ENCODE measurements around the gene ATG9B.

The ATG9B gene

DNA sequence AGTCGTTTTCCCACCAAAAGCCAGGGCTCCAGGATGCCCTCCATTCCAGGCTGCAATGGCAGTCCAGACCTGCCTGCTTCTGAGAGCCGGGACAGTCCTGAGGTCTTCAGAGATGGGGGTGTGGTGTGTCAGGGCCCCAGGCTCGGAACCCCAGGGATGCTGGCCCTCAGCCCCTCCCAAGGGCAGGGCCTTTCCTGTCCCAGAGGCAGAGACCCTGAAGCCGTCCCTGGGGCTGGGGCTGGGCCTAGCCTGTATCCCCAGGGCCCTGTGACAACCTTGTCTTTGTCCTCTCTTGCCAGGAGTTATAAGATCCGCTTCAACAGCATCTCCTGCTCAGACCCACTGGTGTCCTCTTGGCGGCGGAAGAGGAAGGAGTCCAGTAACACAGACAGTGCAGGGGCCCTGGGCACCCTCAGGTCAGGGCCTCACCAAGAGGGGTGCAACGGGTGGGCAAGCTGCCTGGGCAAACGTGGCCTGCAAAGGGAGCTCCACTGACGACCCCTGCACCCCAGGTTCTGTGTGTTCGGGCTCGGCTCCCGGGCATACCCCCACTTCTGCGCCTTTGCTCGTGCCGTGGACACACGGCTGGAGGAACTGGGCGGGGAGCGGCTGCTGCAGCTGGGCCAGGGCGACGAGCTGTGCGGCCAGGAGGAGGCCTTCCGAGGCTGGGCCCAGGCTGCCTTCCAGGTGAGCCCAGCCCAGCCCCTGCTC lies 17.5 kb downstream of the ATG9B start:
- Histone ChIP-seq H3K27ac (replicated peaks) (no peak overlapping the region), H3K4me3 (replicated peaks; ENCODE audit: insufficient read depth, low read length) (no peak overlapping the region), H3K27me3 (ENCODE audit: insufficient read depth, poor library complexity, severe bottlenecking) (no peaks in the 10 kb centered on the region)
- no peak for DNase-seq (ENCODE audit: low read depth in 1 of 2, low spot score in 1 of 2)
- TF ChIP-seq, protein P1, sequence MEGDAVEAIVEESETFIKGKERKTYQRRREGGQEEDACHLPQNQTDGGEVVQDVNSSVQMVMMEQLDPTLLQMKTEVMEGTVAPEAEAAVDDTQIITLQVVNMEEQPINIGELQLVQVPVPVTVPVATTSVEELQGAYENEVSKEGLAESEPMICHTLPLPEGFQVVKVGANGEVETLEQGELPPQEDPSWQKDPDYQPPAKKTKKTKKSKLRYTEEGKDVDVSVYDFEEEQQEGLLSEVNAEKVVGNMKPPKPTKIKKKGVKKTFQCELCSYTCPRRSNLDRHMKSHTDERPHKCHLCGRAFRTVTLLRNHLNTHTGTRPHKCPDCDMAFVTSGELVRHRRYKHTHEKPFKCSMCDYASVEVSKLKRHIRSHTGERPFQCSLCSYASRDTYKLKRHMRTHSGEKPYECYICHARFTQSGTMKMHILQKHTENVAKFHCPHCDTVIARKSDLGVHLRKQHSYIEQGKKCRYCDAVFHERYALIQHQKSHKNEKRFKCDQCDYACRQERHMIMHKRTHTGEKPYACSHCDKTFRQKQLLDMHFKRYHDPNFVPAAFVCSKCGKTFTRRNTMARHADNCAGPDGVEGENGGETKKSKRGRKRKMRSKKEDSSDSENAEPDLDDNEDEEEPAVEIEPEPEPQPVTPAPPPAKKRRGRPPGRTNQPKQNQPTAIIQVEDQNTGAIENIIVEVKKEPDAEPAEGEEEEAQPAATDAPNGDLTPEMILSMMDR (IDR thresholded peaks at IDR 0.05; ENCODE audit: insufficient read depth, low read length), result no peak
- TF ChIP-seq SPI1 (IDR thresholded peaks at IDR 0.05; ENCODE audit: borderline replicate concordance, low read depth), result no peak
- TF ChIP-seq, protein P2, sequence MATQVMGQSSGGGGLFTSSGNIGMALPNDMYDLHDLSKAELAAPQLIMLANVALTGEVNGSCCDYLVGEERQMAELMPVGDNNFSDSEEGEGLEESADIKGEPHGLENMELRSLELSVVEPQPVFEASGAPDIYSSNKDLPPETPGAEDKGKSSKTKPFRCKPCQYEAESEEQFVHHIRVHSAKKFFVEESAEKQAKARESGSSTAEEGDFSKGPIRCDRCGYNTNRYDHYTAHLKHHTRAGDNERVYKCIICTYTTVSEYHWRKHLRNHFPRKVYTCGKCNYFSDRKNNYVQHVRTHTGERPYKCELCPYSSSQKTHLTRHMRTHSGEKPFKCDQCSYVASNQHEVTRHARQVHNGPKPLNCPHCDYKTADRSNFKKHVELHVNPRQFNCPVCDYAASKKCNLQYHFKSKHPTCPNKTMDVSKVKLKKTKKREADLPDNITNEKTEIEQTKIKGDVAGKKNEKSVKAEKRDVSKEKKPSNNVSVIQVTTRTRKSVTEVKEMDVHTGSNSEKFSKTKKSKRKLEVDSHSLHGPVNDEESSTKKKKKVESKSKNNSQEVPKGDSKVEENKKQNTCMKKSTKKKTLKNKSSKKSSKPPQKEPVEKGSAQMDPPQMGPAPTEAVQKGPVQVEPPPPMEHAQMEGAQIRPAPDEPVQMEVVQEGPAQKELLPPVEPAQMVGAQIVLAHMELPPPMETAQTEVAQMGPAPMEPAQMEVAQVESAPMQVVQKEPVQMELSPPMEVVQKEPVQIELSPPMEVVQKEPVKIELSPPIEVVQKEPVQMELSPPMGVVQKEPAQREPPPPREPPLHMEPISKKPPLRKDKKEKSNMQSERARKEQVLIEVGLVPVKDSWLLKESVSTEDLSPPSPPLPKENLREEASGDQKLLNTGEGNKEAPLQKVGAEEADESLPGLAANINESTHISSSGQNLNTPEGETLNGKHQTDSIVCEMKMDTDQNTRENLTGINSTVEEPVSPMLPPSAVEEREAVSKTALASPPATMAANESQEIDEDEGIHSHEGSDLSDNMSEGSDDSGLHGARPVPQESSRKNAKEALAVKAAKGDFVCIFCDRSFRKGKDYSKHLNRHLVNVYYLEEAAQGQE (IDR thresholded peaks at IDR 0.05; ENCODE audit: insufficient replicate concordance, low read depth), result no peak
- no peak for TF ChIP-seq POLR2AphosphoS5 (IDR thresholded peaks at IDR 0.05; ENCODE audit: low read depth)

DNA sequence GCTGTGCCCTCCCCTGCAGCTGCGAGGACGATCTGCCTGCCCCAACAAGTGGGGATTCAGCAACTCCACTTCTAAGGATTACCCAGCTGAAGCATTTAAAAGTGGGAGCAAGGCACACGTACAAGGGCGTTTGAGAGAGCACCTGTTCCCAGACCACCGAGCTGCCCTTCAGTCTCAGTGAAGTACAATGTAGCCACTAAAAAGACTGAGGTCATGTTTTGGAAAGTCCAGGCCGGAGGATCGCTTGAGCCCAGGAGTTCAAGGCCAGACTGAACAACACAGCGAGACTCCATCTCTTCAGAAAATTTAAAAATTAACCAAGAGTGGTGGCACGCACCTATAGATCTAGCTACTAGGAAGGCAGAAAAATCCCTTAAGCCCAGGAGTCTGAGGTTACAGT lies 18.7 kb downstream of the ATG9B start:
- TF ChIP-seq, protein P1 (IDR thresholded peaks at IDR 0.05; ENCODE audit: insufficient read depth, low read length), result no peak
- TF ChIP-seq SPI1 (IDR thresholded peaks at IDR 0.05; ENCODE audit: borderline replicate concordance, low read depth) (no peak), GABPA (IDR thresholded peaks at IDR 0.05; ENCODE audit: low read depth) (no peak)
- Histone ChIP-seq H3K27ac (replicated peaks) (no peak overlapping the region), H3K4me3 (replicated peaks; ENCODE audit: insufficient read depth, low read length) (no peak overlapping the region), H3K27me3 (ENCODE audit: insufficient read depth, poor library complexity, severe bottlenecking) (no peaks in the 10 kb centered on the region)
- DNase-seq (ENCODE audit: low read depth in 1 of 2, low spot score in 1 of 2), result no peak

DNA sequence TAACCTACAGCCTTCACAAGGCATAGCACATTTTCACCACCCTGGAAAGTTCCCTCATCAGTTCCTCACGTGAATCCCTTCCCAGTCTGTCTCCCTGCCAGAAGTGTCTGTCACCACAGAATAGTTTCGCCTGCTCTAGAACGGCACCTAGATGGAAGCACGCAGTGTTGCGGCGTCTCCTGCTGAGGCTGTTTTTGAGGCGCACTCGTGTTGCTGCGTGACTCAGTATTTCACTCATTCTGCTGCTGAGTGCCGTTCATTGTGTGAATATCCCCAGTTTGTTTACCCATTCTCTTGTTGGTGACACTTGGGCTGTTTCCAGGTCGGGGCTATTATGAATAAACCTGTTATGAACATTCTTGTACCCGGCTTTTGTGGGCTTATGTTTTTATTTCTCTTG lies 20.7 kb downstream of the ATG9B start:
- TF ChIP-seq, protein P1 (IDR thresholded peaks at IDR 0.05; ENCODE audit: insufficient read depth, low read length), result no peak
- TF ChIP-seq GABPA (IDR thresholded peaks at IDR 0.05; ENCODE audit: low read depth) (no peak), POLR2AphosphoS5 (IDR thresholded peaks at IDR 0.05; ENCODE audit: low read depth) (no peak), SPI1 (IDR thresholded peaks at IDR 0.05; ENCODE audit: borderline replicate concordance, low read depth) (no peak)
- TF ChIP-seq, protein P2 (IDR thresholded peaks at IDR 0.05; ENCODE audit: insufficient replicate concordance, low read depth), result no peak
- H3K27ac ChIP-seq (replicated peaks), result no peak overlapping the region
- no peaks in the 10 kb centered on the region for H3K27me3 ChIP-seq (ENCODE audit: insufficient read depth, poor library complexity, severe bottlenecking)
- H3K4me3 ChIP-seq (replicated peaks; ENCODE audit: insufficient read depth, low read length), result no peak overlapping the region
- DNase-seq (ENCODE audit: low read depth in 1 of 2, low spot score in 1 of 2), result no peak

DNA sequence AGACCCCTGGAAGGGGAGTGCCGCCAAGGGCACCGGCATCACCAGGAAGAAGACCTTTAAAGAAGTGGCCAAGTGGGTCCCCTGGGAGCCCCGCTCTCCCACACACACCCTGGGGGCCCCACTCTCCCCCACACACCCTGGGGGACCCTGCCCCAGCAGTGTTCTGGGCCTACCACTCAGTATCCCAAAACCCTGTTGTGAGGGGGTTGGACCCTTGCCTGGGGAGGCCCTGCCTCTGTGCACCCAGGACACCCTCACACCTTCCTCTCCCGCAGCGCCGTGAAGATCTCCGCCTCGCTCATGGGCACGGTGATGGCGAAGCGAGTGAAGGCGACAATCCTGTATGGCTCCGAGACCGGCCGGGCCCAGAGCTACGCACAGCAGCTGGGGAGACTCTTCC lies 22.7 kb downstream of the ATG9B start:
- Histone ChIP-seq H3K27ac (replicated peaks) (no peak overlapping the region), H3K4me3 (replicated peaks; ENCODE audit: insufficient read depth, low read length) (no peak overlapping the region), H3K27me3 (ENCODE audit: insufficient read depth, poor library complexity, severe bottlenecking) (no peaks in the 10 kb centered on the region)
- DNase-seq (ENCODE audit: low read depth in 1 of 2, low spot score in 1 of 2), result no peak
- no peak for TF ChIP-seq SPI1 (IDR thresholded peaks at IDR 0.05; ENCODE audit: borderline replicate concordance, low read depth)
- TF ChIP-seq, protein P2 (IDR thresholded peaks at IDR 0.05; ENCODE audit: insufficient replicate concordance, low read depth), result no peak
- TF ChIP-seq, protein P1 (IDR thresholded peaks at IDR 0.05; ENCODE audit: insufficient read depth, low read length), result no peak
- TF ChIP-seq GABPA (IDR thresholded peaks at IDR 0.05; ENCODE audit: low read depth), result no peak
- no peak for TF ChIP-seq POLR2AphosphoS5 (IDR thresholded peaks at IDR 0.05; ENCODE audit: low read depth)

Measured in HL-60 (cell line).